ENCODE results near the gene GAMT. TPM values are rescaled to one million over a fixed set of nuclear protein-coding genes. Genes with fewer than 3 reads are reported as not detected.

Gene GAMT
- total and polyA plus RNA-seq, 2 donors (not counting 1 experiment from before 2014, with no cell fraction given) = 20.0 to 44.1 TPM

GRCh38 chr19:1406774-1407527, 5.6 kb upstream of the GAMT start:
- Histone ChIP-seq H3K79me2 (ENCODE audit: control insufficient read depth, insufficient read depth, low read length) (peaks cover 42% of the 10 kb centered on the region), H3K4me2 (ENCODE audit: extremely low read depth, insufficient read depth, low read length) (peak overlapping the region; percentile 90), H3K4me3 (replicated peaks in 1 of 4; ENCODE audit: control extremely low read depth in 1 of 4, insufficient read depth in 1 of 4, low read depth in 3 of 4, low read length in 4 of 4) (peak overlapping the region; percentile 52 to 65 (median 57)), H3K9ac (ENCODE audit: insufficient read depth, low read length) (peak overlapping the region; percentile 69), H3K9me3 (ENCODE audit: control insufficient read depth, insufficient read depth, low read depth, low read length) (no peaks in the 10 kb centered on the region), H3K27me3 (ENCODE audit: control insufficient read depth, insufficient read depth, low read length) (no peaks in the 10 kb centered on the region), H2AFZ (ENCODE audit: low read length) (peak overlapping the region; percentile 46), H4K20me1 (ENCODE audit: control insufficient read depth, extremely low read depth, insufficient read depth, low read length) (peaks cover 3% of the 10 kb centered on the region), H3K4me1 (ENCODE audit: control insufficient read depth, extremely low read depth, insufficient read depth, low read length) (peaks cover 20% of the 10 kb centered on the region), H3K27ac (ENCODE audit: insufficient read depth, low read length) (peak overlapping the region; percentile 74), H3K36me3 (ENCODE audit: control insufficient read depth, insufficient read depth, low read length) (peaks cover 6% of the 10 kb centered on the region)
- peak; percentile 96 to 98 for DNase-seq (ENCODE audit: low read depth in 2 of 2)
- TF ChIP-seq EZH2 (IDR thresholded peaks at IDR 0.05; ENCODE audit: low read length, missing control alignments) = no peak
- TF ChIP-seq CTCF (conservative IDR thresholded peaks at IDR 0.05 in 1 of 2, IDR thresholded peaks at IDR 0.05 in 1 of 2; ENCODE audit: low read depth in 1 of 2, low read length in 2 of 2) = peak; percentile 23 to 47

GRCh38 chr19:1402411-1403070, 1.2 kb upstream of the GAMT start:
- Histone ChIP-seq H3K4me3 (replicated peaks in 1 of 4; ENCODE audit: control extremely low read depth in 1 of 4, insufficient read depth in 1 of 4, low read depth in 3 of 4, low read length in 4 of 4) (peak overlapping the region in 1 of 4 experiments; percentile 11), H3K79me2 (ENCODE audit: control insufficient read depth, insufficient read depth, low read length) (no peaks in the 10 kb centered on the region), H2AFZ (ENCODE audit: low read length) (peak overlapping the region; percentile 35), H3K36me3 (ENCODE audit: control insufficient read depth, insufficient read depth, low read length) (no peaks in the 10 kb centered on the region), H3K9ac (ENCODE audit: insufficient read depth, low read length) (no peak overlapping the region), H3K27me3 (ENCODE audit: control insufficient read depth, insufficient read depth, low read length) (no peaks in the 10 kb centered on the region), H3K27ac (ENCODE audit: insufficient read depth, low read length) (no peak overlapping the region), H3K9me3 (ENCODE audit: control insufficient read depth, insufficient read depth, low read depth, low read length) (no peaks in the 10 kb centered on the region), H3K4me1 (ENCODE audit: control insufficient read depth, extremely low read depth, insufficient read depth, low read length) (no peaks in the 10 kb centered on the region), H3K4me2 (ENCODE audit: extremely low read depth, insufficient read depth, low read length) (no peak overlapping the region), H4K20me1 (ENCODE audit: control insufficient read depth, extremely low read depth, insufficient read depth, low read length) (no peaks in the 10 kb centered on the region)
- TF ChIP-seq CTCF (conservative IDR thresholded peaks at IDR 0.05 in 1 of 2, IDR thresholded peaks at IDR 0.05 in 1 of 2; ENCODE audit: low read depth in 1 of 2, low read length in 2 of 2) = no peak
- TF ChIP-seq EZH2 (IDR thresholded peaks at IDR 0.05; ENCODE audit: low read length, missing control alignments) = no peak
- no peak for DNase-seq (ENCODE audit: low read depth in 2 of 2)

GRCh38 chr19:1401889-1402217, 511 bp upstream of the GAMT start:
- H2AFZ ChIP-seq (ENCODE audit: low read length) = no peak overlapping the region

More at GRCh38 chr19:1401889-1402217, 511 bp upstream of the GAMT start:
- Histone ChIP-seq H3K4me1 (ENCODE audit: control insufficient read depth, extremely low read depth, insufficient read depth, low read length) (no peaks in the 10 kb centered on the region), H3K27ac (ENCODE audit: insufficient read depth, low read length) (no peak overlapping the region), H3K27me3 (ENCODE audit: control insufficient read depth, insufficient read depth, low read length) (no peaks in the 10 kb centered on the region), H3K9ac (ENCODE audit: insufficient read depth, low read length) (no peak overlapping the region), H3K36me3 (ENCODE audit: control insufficient read depth, insufficient read depth, low read length) (no peaks in the 10 kb centered on the region), H3K4me2 (ENCODE audit: extremely low read depth, insufficient read depth, low read length) (peak overlapping the region; percentile 17), H3K79me2 (ENCODE audit: control insufficient read depth, insufficient read depth, low read length) (no peaks in the 10 kb centered on the region), H4K20me1 (ENCODE audit: control insufficient read depth, extremely low read depth, insufficient read depth, low read length) (no peaks in the 10 kb centered on the region), H3K4me3 (replicated peaks in 1 of 4; ENCODE audit: control extremely low read depth in 1 of 4, insufficient read depth in 1 of 4, low read depth in 3 of 4, low read length in 4 of 4) (peak overlapping the region in 2 of 4 experiments; percentile 38 to 77), H3K9me3 (ENCODE audit: control insufficient read depth, insufficient read depth, low read depth, low read length) (no peaks in the 10 kb centered on the region)
- no peak for DNase-seq (ENCODE audit: low read depth in 2 of 2)
- TF ChIP-seq EZH2 (IDR thresholded peaks at IDR 0.05; ENCODE audit: low read length, missing control alignments) (no peak), CTCF (conservative IDR thresholded peaks at IDR 0.05 in 1 of 2, IDR thresholded peaks at IDR 0.05 in 1 of 2; ENCODE audit: low read depth in 1 of 2, low read length in 2 of 2) (no peak)
